ENCODE measurements around the gene TMEM52B. TPM values are rescaled to one million over a fixed set of nuclear protein-coding genes. Genes with fewer than 3 reads are reported as not detected.
"Not testable (repeated sequence)": the region's sequence is repeated elsewhere in the genome, so short reads cannot be mapped to it uniquely, and the experiment has no call there.

TMEM52B gene
- total RNA-seq, 2 experiments from 2014 or later: not detected

- DNase-seq (no peak), ATAC-seq (no peak)
- no peaks in the 10 kb centered on the region for H3K9me3 Mint-ChIP-seq (ENCODE audit: low read depth)
- no peak overlapping the region for H3K4me3 Mint-ChIP-seq
- H3K27ac Mint-ChIP-seq: no peak overlapping the region
- no peaks in the 10 kb centered on the region for H3K27me3 Mint-ChIP-seq
- CTCF ChIA-PET: no interaction called here
- peaks cover 16% of the 10 kb centered on the region for H3K4me1 Mint-ChIP-seq
- peaks cover 59% of the 10 kb centered on the region for H3K36me3 Mint-ChIP-seq
Observed at GRCh38 chr12:10220398-10221077, 41.7 kb downstream of the TMEM52B start.

DNA sequence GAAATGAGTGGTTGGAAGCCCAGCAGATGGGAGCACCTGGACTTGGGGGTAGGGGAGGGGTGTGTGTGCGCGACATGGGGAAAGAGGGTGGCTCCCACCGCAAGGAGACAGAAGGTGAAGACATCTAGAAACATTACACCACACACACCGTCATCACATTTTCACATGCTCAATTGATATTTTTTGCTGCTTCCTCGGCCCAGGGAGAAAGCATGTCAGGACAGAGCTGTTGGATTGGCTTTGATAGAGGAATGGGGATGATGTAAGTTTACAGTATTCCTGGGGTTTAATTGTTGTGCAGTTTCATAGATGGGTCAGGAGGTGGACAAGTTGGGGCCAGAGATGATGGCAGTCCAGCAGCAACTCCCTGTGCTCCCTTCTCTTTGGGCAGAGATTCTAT is 43.0 kb downstream of the TMEM52B start:
- no peak overlapping the region for H3K4me3 Mint-ChIP-seq
- peaks cover 4% of the 10 kb centered on the region for H3K9me3 Mint-ChIP-seq (ENCODE audit: low read depth)
- DNase-seq (no peak), ATAC-seq (no peak)
- no peak overlapping the region for H3K27ac Mint-ChIP-seq
- H3K27me3 Mint-ChIP-seq: no peaks in the 10 kb centered on the region
- H3K36me3 Mint-ChIP-seq: peaks cover 61% of the 10 kb centered on the region
- CTCF ChIA-PET: no interaction called here
- peaks cover 11% of the 10 kb centered on the region for H3K4me1 Mint-ChIP-seq

- Mint-ChIP-seq H3K9me3 (ENCODE audit: low read depth) (peaks cover 4% of the 10 kb centered on the region), H3K27ac (no peak overlapping the region), H3K4me3 (no peak overlapping the region), H3K36me3 (peaks cover 61% of the 10 kb centered on the region), H3K4me1 (peaks cover 17% of the 10 kb centered on the region), H3K27me3 (no peaks in the 10 kb centered on the region)
- CTCF ChIA-PET: interaction anchor here (2.4 kb wide), 1 partner anchor 13 kb away, joined by 8 read pairs; no protein-coding TSS in a partner anchor
- ATAC-seq (no peak), DNase-seq (no peak)
Observed at GRCh38 chr12:10223208-10223607, 44.4 kb downstream of the TMEM52B start.

DNA sequence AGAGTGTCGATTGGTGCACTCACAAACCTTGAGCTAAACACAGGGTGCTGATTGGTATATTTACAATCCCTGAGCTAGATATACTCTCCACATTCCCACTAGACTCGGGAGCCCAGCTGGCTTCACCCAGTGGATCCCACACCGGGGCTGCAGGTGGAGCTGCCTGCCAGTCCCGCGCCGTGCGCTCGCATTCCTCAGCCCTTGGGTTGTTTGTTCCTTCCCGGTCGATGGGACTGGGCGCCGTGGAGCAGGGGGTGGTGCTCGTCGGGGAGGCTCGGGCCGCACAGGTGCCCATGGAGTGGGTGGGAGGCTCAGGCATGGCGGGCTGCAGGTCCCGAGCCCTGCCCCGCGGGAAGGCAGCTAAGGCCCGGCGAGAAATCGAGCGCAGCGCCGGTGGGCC is 46.6 kb downstream of the TMEM52B start:
- DNase-seq; H3K9me3 Mint-ChIP-seq (ENCODE audit: low read depth); CTCF ChIA-PET; ATAC-seq; H3K27ac Mint-ChIP-seq; H3K4me3 Mint-ChIP-seq; H3K27me3 Mint-ChIP-seq: not testable (repeated sequence)
- peaks cover 18% of the 10 kb centered on the region for H3K4me1 Mint-ChIP-seq
- peaks cover 53% of the 10 kb centered on the region for H3K36me3 Mint-ChIP-seq

- Mint-ChIP-seq H3K4me3 (no peak overlapping the region), H3K27ac (no peak overlapping the region), H3K27me3 (no peaks in the 10 kb centered on the region), H3K9me3 (ENCODE audit: low read depth) (peaks cover 4% of the 10 kb centered on the region), H3K36me3 (peaks cover 47% of the 10 kb centered on the region), H3K4me1 (peaks cover 14% of the 10 kb centered on the region)
- ATAC-seq: no peak
- DNase-seq: no peak
- CTCF ChIA-PET: interaction anchor here (2.5 kb wide), 1 partner anchor 9 kb away, joined by 7 read pairs; no protein-coding TSS in a partner anchor
Observed at GRCh38 chr12:10226086-10226485, 47.3 kb downstream of the TMEM52B start.

DNA sequence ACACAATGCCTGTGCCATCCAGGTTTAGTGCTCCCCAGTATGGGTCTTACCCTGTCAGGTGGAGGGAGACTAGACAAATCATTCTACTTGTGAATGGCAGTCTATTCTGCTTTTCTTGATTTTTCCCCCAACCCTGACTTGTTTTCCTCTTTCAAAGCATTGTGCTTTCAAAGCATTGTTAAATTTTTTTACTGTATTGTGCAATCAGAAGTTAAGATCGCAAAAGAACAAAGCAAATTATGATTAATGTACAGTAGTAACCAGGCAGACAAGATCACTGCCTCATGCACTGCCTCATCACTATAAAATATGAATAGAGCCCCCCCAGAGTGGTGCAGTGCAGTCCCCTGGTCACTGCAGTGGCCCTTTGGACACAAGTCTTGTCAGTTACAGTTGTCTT is 47.9 kb downstream of the TMEM52B start:
- CTCF ChIA-PET: interaction anchor here (1.3 to 2.5 kb wide), 3 partner anchors 7 to 11 kb away, joined by 3 to 7 read pairs (median 3); no protein-coding TSS in a partner anchor
- H3K27ac Mint-ChIP-seq: no peak overlapping the region
- H3K36me3 Mint-ChIP-seq: peaks cover 42% of the 10 kb centered on the region
- peaks cover 4% of the 10 kb centered on the region for H3K9me3 Mint-ChIP-seq (ENCODE audit: low read depth)
- DNase-seq (no peak), ATAC-seq (no peak)
- no peak overlapping the region for H3K4me3 Mint-ChIP-seq
- H3K27me3 Mint-ChIP-seq: no peaks in the 10 kb centered on the region
- peaks cover 14% of the 10 kb centered on the region for H3K4me1 Mint-ChIP-seq

DNA sequence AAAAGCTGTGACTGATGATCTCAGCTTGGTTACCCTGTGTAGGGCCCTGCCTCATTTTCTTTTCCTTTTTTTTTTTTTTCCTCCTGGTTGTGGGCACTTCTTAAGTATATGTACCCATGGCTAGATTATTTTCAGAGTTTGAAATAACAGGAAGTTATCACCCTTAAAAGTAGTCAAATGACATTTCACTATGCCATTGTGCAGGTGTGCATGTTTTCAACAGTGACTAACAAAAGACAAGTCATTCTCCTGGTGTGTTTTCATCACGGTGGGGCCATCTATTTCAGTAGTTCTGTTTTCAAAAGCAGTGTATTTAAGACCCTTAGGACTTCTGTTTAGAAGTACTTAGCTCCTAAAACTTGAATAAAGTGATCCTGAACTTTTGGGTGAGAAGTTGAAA is 48.8 kb downstream of the TMEM52B start:
- Mint-ChIP-seq H3K4me3 (no peak overlapping the region), H3K9me3 (ENCODE audit: low read depth) (peaks cover 4% of the 10 kb centered on the region), H3K27me3 (no peaks in the 10 kb centered on the region), H3K4me1 (peaks cover 14% of the 10 kb centered on the region), H3K36me3 (peaks cover 35% of the 10 kb centered on the region), H3K27ac (no peak overlapping the region)
- no peak for DNase-seq
- CTCF ChIA-PET: interaction anchor here (1.1 to 2.5 kb wide), 4 partner anchors 8 to 32 kb away, joined by 3 to 7 read pairs (median 3); no protein-coding TSS in a partner anchor
- no peak for ATAC-seq

DNA sequence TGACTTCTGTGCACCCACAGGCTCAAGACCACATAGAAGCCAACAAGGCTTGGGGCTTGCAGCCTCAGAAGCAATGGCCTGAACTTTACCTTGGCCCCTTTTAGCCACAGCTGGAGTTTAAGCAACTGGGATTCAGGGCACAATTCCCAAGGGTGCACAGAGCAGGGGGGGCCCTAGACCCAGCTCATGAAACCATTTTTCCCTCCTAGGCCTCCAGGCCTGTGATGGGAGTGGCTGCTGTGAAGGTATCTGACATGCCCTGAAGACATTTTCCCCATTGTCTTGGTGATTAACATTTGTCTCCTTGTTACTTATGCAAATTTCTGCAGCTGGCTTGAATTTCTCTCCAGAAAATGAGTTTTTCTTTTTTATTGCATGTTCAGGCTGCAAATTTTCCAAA is 55.7 kb downstream of the TMEM52B start:
- CTCF ChIA-PET: interaction anchor here (1.3 to 3.7 kb wide), 4 partner anchors 80 to 516 kb away, joined by 3 to 24 read pairs (median 6); no protein-coding TSS in a partner anchor
- peaks cover 47% of the 10 kb centered on the region for H3K36me3 Mint-ChIP-seq
- no peak overlapping the region for H3K4me3 Mint-ChIP-seq
- no peak for DNase-seq
- no peaks in the 10 kb centered on the region for H3K27me3 Mint-ChIP-seq
- H3K9me3 Mint-ChIP-seq (ENCODE audit: low read depth): peaks cover 18% of the 10 kb centered on the region
- H3K27ac Mint-ChIP-seq: no peak overlapping the region
- no peak for ATAC-seq
- peaks cover 31% of the 10 kb centered on the region for H3K4me1 Mint-ChIP-seq

GRCh38 chr12:10235761-10236631 is 57.2 kb downstream of the TMEM52B start:
- peaks cover 51% of the 10 kb centered on the region for H3K36me3 Mint-ChIP-seq
- no peak overlapping the region for H3K4me3 Mint-ChIP-seq
- H3K27ac Mint-ChIP-seq: peak overlapping the region; percentile 88
- H3K4me1 Mint-ChIP-seq: peaks cover 41% of the 10 kb centered on the region
- DNase-seq: peak; percentile 54
- ATAC-seq: peak; percentile 80
- CTCF ChIA-PET: interaction anchor here (0.6 to 3.7 kb wide), 32 partner anchors 9 to 514 kb away, joined by 3 to 24 read pairs (median 5); partner anchors contain the start of gene GABARAPL1
- no peaks in the 10 kb centered on the region for H3K27me3 Mint-ChIP-seq
- H3K9me3 Mint-ChIP-seq (ENCODE audit: low read depth): peaks cover 18% of the 10 kb centered on the region

DNA sequence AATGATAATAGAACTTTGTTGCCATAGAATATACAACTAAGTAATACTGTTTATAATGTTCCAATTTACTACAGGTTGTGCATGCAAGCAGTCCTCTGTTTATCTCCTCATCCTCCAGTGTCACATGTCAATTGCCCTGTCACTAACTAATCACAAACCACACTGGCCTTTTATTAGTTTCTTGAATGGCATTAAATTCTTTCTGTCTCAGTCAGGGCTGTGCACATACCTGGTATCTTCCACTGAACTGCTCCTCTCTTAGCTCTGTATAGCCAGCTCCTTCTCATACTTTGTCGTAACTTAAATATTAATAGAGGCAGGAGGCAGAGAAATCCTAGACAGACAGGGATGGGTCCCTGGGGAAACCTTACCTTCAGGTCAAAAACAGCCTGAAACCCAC is 57.9 kb downstream of the TMEM52B start:
- H3K36me3 Mint-ChIP-seq: peaks cover 50% of the 10 kb centered on the region
- H3K4me1 Mint-ChIP-seq: peaks cover 45% of the 10 kb centered on the region
- H3K4me3 Mint-ChIP-seq: no peak overlapping the region
- no peaks in the 10 kb centered on the region for H3K27me3 Mint-ChIP-seq
- CTCF ChIA-PET: interaction anchor here (0.6 to 3.7 kb wide), 23 partner anchors 9 to 513 kb away, joined by 3 to 24 read pairs (median 6); partner anchors contain the start of gene GABARAPL1
- H3K9me3 Mint-ChIP-seq (ENCODE audit: low read depth): peaks cover 18% of the 10 kb centered on the region
- H3K27ac Mint-ChIP-seq: peak overlapping the region; percentile 88
- no peak for DNase-seq
- ATAC-seq: peak; percentile 11

- H3K9me3 Mint-ChIP-seq (ENCODE audit: low read depth): peaks cover 17% of the 10 kb centered on the region
- ATAC-seq (no peak), DNase-seq (no peak)
- CTCF ChIA-PET: no interaction called here
- no peak overlapping the region for H3K27ac Mint-ChIP-seq
- H3K27me3 Mint-ChIP-seq: no peaks in the 10 kb centered on the region
- H3K4me3 Mint-ChIP-seq: no peak overlapping the region
- H3K36me3 Mint-ChIP-seq: peaks cover 47% of the 10 kb centered on the region
- peaks cover 59% of the 10 kb centered on the region for H3K4me1 Mint-ChIP-seq
Observed at GRCh38 chr12:10238526-10238925, 59.7 kb downstream of the TMEM52B start.

GRCh38 chr12:10241290-10241689 is 62.5 kb downstream of the TMEM52B start:
- no peak for DNase-seq
- Mint-ChIP-seq H3K4me1 (peaks cover 68% of the 10 kb centered on the region), H3K27ac (peak overlapping the region; percentile 15), H3K4me3 (no peak overlapping the region), H3K9me3 (ENCODE audit: low read depth) (peaks cover 3% of the 10 kb centered on the region), H3K36me3 (peaks cover 29% of the 10 kb centered on the region), H3K27me3 (no peaks in the 10 kb centered on the region)
- ATAC-seq: no peak
- CTCF ChIA-PET: no interaction called here

All from activated CD8-positive, alpha-beta memory T cell treated with anti-CD3 and anti-CD28 coated beads, Interleukin-2, amount 10 ng/mL, durations not matched to agents 7 days and 5 days (primary cell).